ENCODE data around the gene RBMS1. TPM values are rescaled to one million over a fixed set of nuclear protein-coding genes. Genes with fewer than 3 reads are reported as not detected.
A peak's percentile ranks its signal among the peaks of the same experiment; 100 is the strongest.

RBMS1 gene
- total RNA-seq, 1 donor from 2014 or later = 51.1 TPM

- peaks cover 4 to 17% of the 10 kb centered on the region in 2 donors for H3K36me3 ChIP-seq
- H3K27ac ChIP-seq = no peak overlapping the region
- no peaks in the 10 kb centered on the region for H3K9me3 ChIP-seq
- no peaks in the 10 kb centered on the region for H3K27me3 ChIP-seq
- no peak for TF ChIP-seq CTCF (IDR thresholded peaks at IDR 0.05)
- no peak overlapping the region for H3K4me3 ChIP-seq
- DNase-seq (ENCODE audit: low spot score in 2 of 2) = no peak
- intact Hi-C loops (cut with DNase I) = no loop called here
- H3K4me1 ChIP-seq = peaks cover 6 to 11% of the 10 kb centered on the region in 2 donors
These were observed 183.3 kb downstream of the RBMS1 start for GRCh38 chr2:160310118-160310828.

GRCh38 chr2:160309585-160309984 lies 184.0 kb downstream of the RBMS1 start:
- TF ChIP-seq CTCF (IDR thresholded peaks at IDR 0.05) = no peak
- no peak overlapping the region for H3K27ac ChIP-seq
- no peaks in the 10 kb centered on the region for H3K9me3 ChIP-seq
- H3K36me3 ChIP-seq = peaks cover 4 to 17% of the 10 kb centered on the region in 2 donors
- no peaks in the 10 kb centered on the region for H3K27me3 ChIP-seq
- peaks cover 3 to 9% of the 10 kb centered on the region in 2 donors for H3K4me1 ChIP-seq
- DNase-seq (ENCODE audit: low spot score in 2 of 2) = no peak
- H3K4me3 ChIP-seq = no peak overlapping the region
- intact Hi-C loops (cut with DNase I) = loop anchor here (5.0 kb wide), 1 partner anchor 37 kb away; no protein-coding TSS in a partner anchor

- Histone ChIP-seq H3K27ac (no peak overlapping the region), H3K4me3 (no peak overlapping the region), H3K36me3 (peaks cover 4 to 17% of the 10 kb centered on the region in 2 donors), H3K9me3 (no peaks in the 10 kb centered on the region), H3K4me1 (peaks cover 3 to 6% of the 10 kb centered on the region in 2 donors), H3K27me3 (no peaks in the 10 kb centered on the region)
- no peak for TF ChIP-seq CTCF (IDR thresholded peaks at IDR 0.05)
- no peak for DNase-seq (ENCODE audit: low spot score in 2 of 2)
- intact Hi-C loops (cut with DNase I) = loop anchor here (5.0 kb wide), 1 partner anchor 37 kb away; no protein-coding TSS in a partner anchor
These were observed 184.7 kb downstream of the RBMS1 start for GRCh38 chr2:160308915-160309314.

- intact Hi-C loops (cut with DNase I) = loop anchor here (5.0 kb wide), 1 partner anchor 36 kb away; no protein-coding TSS in a partner anchor
- H3K9me3 ChIP-seq = no peaks in the 10 kb centered on the region
- H3K27ac ChIP-seq = no peak overlapping the region
- peaks cover 3 to 8% of the 10 kb centered on the region in 2 donors for H3K4me1 ChIP-seq
- no peak overlapping the region for H3K4me3 ChIP-seq
- H3K36me3 ChIP-seq = peaks cover 4 to 17% of the 10 kb centered on the region in 2 donors
- H3K27me3 ChIP-seq = no peaks in the 10 kb centered on the region
- TF ChIP-seq CTCF (IDR thresholded peaks at IDR 0.05) = no peak
- no peak for DNase-seq (ENCODE audit: low spot score in 2 of 2)
These were observed 185.1 kb downstream of the RBMS1 start for GRCh38 chr2:160308476-160308875.

GRCh38 chr2:160306985-160307384 lies 186.6 kb downstream of the RBMS1 start:
- no peak for TF ChIP-seq CTCF (IDR thresholded peaks at IDR 0.05)
- H3K9me3 ChIP-seq = no peaks in the 10 kb centered on the region
- H3K27ac ChIP-seq = peak overlapping the region; percentile 23 to 51
- H3K4me1 ChIP-seq = peaks cover 3 to 9% of the 10 kb centered on the region in 2 donors
- intact Hi-C loops (cut with DNase I) = loop anchor here (5.0 kb wide), 1 partner anchor 35 kb away; no protein-coding TSS in a partner anchor
- DNase-seq (ENCODE audit: low spot score in 2 of 2) = no peak
- no peaks in the 10 kb centered on the region for H3K27me3 ChIP-seq
- H3K36me3 ChIP-seq = peaks cover 2 to 13% of the 10 kb centered on the region in 2 donors
- peak overlapping the region in 1 of 2 donors; percentile 39 for H3K4me3 ChIP-seq
